Osteoblast (primary cell): ENCODE data around the gene CCDC82. TPM values are rescaled to one million over a fixed set of nuclear protein-coding genes. Genes with fewer than 3 reads are reported as not detected.
A peak's percentile ranks its signal among the peaks of the same experiment; 100 is the strongest.

Experiments
- DNase-seq: peaks from one replicate; pipeline ENCODE4 v3.0.0; 2011; ENCODE audit warnings: low spot score, mixed read lengths; ENCODE audit not compliant: insufficient read length; ENCODE audit errors: missing footprints
- H2AFZ ChIP-seq: 2 replicates; pipeline ENCODE4 v1.6.0; 2011; ENCODE audit warnings: mild to moderate bottlenecking, low read length
- H3K27ac ChIP-seq: 2 replicates; pipeline ENCODE4 v1.5.1; 2011; ENCODE audit warnings: mild to moderate bottlenecking, low read depth, low read length, moderate library complexity
- H3K27me3 ChIP-seq: 2 replicates; pipeline ENCODE4 v1.6.0; 2012; ENCODE audit warnings: mild to moderate bottlenecking, control low read depth, inconsistent platforms, low read length, moderate library complexity; ENCODE audit not compliant: insufficient read depth
- H3K36me3 ChIP-seq: 2 replicates; pipeline ENCODE4 v1.5.1; 2011; ENCODE audit warnings: mild to moderate bottlenecking, low read length, control low read depth, moderate library complexity; ENCODE audit not compliant: insufficient read depth
- H3K4me1 ChIP-seq: 2 replicates; pipeline ENCODE4 v1.5.1; 2011; ENCODE audit warnings: mild to moderate bottlenecking, low read length, control low read depth, moderate library complexity; ENCODE audit not compliant: insufficient read depth
- H3K4me2 ChIP-seq: 2 replicates; pipeline ENCODE4 v1.6.0; 2011; ENCODE audit warnings: mild to moderate bottlenecking, low read length; ENCODE audit not compliant: insufficient read depth
- H3K4me3 ChIP-seq: fragments of 200-600 bp; sonication (generic); 3 replicates; pipeline ENCODE4 v1.5.1; 2012; ENCODE audit warnings: mild to moderate bottlenecking, low read length, inconsistent platforms; ENCODE audit not compliant: insufficient read depth
- H3K79me2 ChIP-seq: 2 replicates; pipeline ENCODE4 v1.6.0; 2012; ENCODE audit warnings: mild to moderate bottlenecking, low read length, control low read depth, inconsistent platforms; ENCODE audit not compliant: insufficient read depth
- H3K9me3 ChIP-seq: 2 replicates; pipeline ENCODE4 v1.5.1; 2011; ENCODE audit warnings: low read depth, low read length, control low read depth
- H4K20me1 ChIP-seq: 2 replicates; pipeline ENCODE4 v1.6.0; 2012; ENCODE audit warnings: mild to moderate bottlenecking, low read length, control low read depth; ENCODE audit not compliant: insufficient read depth
- total RNA-seq: library from RNA; depleted of rRNA; stranded (reverse); fragments of >200 nt; gene quantifications from 2 replicates; pipeline ENCODE4 v1.2.3, GENCODE V29; 2012
- TF ChIP-seq, protein P1 (sequence below): IDR thresholded peaks from 2 replicates; pipeline ENCODE4 v1.5.1; 2011; ENCODE audit warnings: mild to moderate bottlenecking, low read depth, low read length, moderate library complexity; ENCODE audit errors: extremely low read depth

CCDC82 gene
- total RNA-seq, 1 donor: 19.5 TPM

DNA sequence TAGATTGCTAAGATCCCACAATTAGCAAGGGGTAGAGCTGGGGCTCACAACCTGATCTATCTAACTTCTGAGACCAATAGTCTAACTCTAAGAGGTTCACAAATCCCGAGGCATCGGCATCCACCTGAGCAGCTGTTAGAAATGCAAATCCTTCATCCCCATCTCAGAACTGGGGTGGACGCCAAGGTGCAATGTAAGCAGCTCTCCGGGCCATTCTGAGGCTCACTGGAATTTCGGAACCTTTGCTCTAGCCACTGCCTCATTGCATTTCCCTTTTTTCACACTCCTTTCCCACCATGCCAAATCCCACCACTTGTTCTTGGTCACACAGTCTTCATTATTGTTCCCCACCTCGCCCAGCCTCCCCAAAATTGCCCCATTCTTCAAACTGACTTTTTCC, 76.5 kb downstream of the CCDC82 start:
- peaks cover 78% of the 10 kb centered on the region for H3K79me2 ChIP-seq
- no peaks in the 10 kb centered on the region for H3K36me3 ChIP-seq
- H3K4me1 ChIP-seq: peaks cover 83% of the 10 kb centered on the region
- no peak overlapping the region for H2AFZ ChIP-seq
- H3K27ac ChIP-seq: peak overlapping the region; percentile 100
- no peaks in the 10 kb centered on the region for H3K27me3 ChIP-seq
- TF ChIP-seq, protein P1, sequence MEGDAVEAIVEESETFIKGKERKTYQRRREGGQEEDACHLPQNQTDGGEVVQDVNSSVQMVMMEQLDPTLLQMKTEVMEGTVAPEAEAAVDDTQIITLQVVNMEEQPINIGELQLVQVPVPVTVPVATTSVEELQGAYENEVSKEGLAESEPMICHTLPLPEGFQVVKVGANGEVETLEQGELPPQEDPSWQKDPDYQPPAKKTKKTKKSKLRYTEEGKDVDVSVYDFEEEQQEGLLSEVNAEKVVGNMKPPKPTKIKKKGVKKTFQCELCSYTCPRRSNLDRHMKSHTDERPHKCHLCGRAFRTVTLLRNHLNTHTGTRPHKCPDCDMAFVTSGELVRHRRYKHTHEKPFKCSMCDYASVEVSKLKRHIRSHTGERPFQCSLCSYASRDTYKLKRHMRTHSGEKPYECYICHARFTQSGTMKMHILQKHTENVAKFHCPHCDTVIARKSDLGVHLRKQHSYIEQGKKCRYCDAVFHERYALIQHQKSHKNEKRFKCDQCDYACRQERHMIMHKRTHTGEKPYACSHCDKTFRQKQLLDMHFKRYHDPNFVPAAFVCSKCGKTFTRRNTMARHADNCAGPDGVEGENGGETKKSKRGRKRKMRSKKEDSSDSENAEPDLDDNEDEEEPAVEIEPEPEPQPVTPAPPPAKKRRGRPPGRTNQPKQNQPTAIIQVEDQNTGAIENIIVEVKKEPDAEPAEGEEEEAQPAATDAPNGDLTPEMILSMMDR: no peak
- no peak overlapping the region for H3K4me3 ChIP-seq
- H4K20me1 ChIP-seq: no peaks in the 10 kb centered on the region
- DNase-seq: no peak
- H3K4me2 ChIP-seq: no peak overlapping the region
- H3K9me3 ChIP-seq: no peaks in the 10 kb centered on the region

DNA sequence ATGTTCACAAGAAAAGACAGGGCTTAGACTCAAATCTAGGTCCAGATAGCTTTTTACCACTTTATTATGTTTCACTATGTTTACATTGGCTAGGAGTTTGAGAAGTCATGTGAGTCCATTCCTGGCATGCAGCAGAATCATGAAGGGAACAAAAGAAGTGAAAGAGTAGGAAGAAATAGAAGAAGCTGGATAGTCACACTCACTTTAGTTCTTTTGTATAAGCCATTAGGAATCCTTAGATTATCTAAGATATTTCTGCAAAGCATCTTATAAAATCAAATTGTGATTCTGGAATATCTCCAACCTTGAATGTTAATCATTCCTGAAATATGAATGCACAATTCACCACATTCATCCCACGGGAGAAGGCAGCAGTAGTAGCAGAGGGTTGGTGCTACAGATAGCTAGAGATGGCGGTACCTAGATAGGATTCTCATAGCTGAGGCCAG, 78.6 kb downstream of the CCDC82 start:
- H3K9me3 ChIP-seq: no peaks in the 10 kb centered on the region
- H3K4me1 ChIP-seq: peaks cover 96% of the 10 kb centered on the region
- H3K4me3 ChIP-seq: no peak overlapping the region
- DNase-seq: peak; percentile 76
- H3K27me3 ChIP-seq: no peaks in the 10 kb centered on the region
- peaks cover 63% of the 10 kb centered on the region for H3K79me2 ChIP-seq
- TF ChIP-seq, protein P1: no peak
- no peaks in the 10 kb centered on the region for H3K36me3 ChIP-seq
- H3K4me2 ChIP-seq: peak overlapping the region; percentile 61
- H3K27ac ChIP-seq: peak overlapping the region; percentile 100
- no peak overlapping the region for H2AFZ ChIP-seq
- no peaks in the 10 kb centered on the region for H4K20me1 ChIP-seq

DNA sequence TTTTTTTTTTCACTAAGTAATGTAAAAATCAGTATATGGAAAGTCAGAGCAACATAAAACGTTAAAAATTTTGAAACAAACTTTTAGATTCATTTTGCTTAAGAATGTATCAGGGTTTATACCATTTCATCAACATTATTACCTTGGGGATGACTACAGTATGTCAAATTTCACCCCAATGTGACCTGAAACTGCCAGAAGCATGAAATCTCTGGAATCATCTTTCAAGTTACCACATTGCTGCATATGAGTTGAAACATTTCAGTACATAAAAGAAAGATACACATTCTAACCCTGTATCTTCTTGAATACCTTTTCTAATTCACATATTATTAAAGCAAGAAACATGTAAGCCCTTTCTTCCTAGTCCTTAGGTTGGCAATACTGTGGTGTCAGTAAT, 79.5 kb downstream of the CCDC82 start:
- Histone ChIP-seq H3K4me1 (peaks cover 94% of the 10 kb centered on the region), H3K27me3 (no peaks in the 10 kb centered on the region), H3K9me3 (no peaks in the 10 kb centered on the region), H3K36me3 (no peaks in the 10 kb centered on the region), H2AFZ (no peak overlapping the region), H3K27ac (peak overlapping the region; percentile 100), H4K20me1 (no peaks in the 10 kb centered on the region), H3K79me2 (peaks cover 63% of the 10 kb centered on the region), H3K4me3 (no peak overlapping the region), H3K4me2 (peak overlapping the region; percentile 61)
- no peak for DNase-seq
- TF ChIP-seq, protein P1: no peak

DNA sequence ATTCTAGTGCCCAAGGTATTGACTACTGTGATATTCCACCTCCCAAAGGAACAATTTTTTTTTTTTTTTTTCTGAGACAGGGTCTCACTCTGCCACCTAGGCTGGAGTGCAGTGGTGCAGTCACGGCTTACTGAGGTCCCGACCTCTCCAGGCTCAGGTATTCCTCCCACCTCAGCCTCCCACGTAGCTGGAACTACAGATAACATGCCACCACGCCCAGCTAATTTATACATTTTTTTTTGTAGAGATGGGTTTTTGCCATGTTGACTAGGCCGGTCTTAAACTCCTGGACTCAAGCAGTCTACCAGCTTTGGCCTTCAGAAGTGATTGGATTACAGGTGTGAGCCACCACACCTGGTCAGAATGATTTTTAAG, 80.1 kb downstream of the CCDC82 start:
- no peak overlapping the region for H3K4me3 ChIP-seq

More for the DNA sequence above, 80.1 kb downstream of the CCDC82 start:
- H3K4me1 ChIP-seq: peaks cover 94% of the 10 kb centered on the region
- H3K36me3 ChIP-seq: no peaks in the 10 kb centered on the region
- no peak overlapping the region for H2AFZ ChIP-seq
- no peaks in the 10 kb centered on the region for H4K20me1 ChIP-seq
- H3K4me2 ChIP-seq: peak overlapping the region; percentile 92
- peaks cover 63% of the 10 kb centered on the region for H3K79me2 ChIP-seq
- H3K27ac ChIP-seq: peak overlapping the region; percentile 100
- DNase-seq: no peak
- H3K27me3 ChIP-seq: no peaks in the 10 kb centered on the region
- TF ChIP-seq, protein P1: no peak
- H3K9me3 ChIP-seq: no peaks in the 10 kb centered on the region
